H1 (cell line): ENCODE measurements around the gene TEKT1. TPM values are rescaled to one million over a fixed set of nuclear protein-coding genes. Genes with fewer than 3 reads are reported as not detected.

Experiments
- CTCF ChIA-PET: fragments of 300-600 bp; sonication (Branson Sonifier 250); formaldehyde crosslinking; loops from one replicate; lab custom pipeline; 2021; ENCODE audit not compliant: partially characterized antibody; lab: Charles Lee
- POLR2A ChIA-PET: fragments of 300-600 bp; sonication (Branson Sonifier 250); formaldehyde crosslinking; loops from one replicate; lab custom pipeline; 2021; ENCODE audit warnings: inconsistent platforms; ENCODE audit not compliant: partially characterized antibody; lab: Charles Lee
- DNase-seq, 2 experiments: peaks; one replicate each; pipeline versions ENCODE4 v3.0.0 to v3.0.0-alpha.2; 2010 to 2022; ENCODE audit warnings: low spot score in 2 of 2, low read depth in 1 of 2, mixed read lengths in 1 of 2
- FAIRE-seq: peaks from 2 replicates; lab custom pipeline; 2011; peaks lifted over from hg19 to GRCh38; lab: Jason Lieb, UNC
- H2AFZ ChIP-seq: 2 replicates; pipeline ENCODE4 v1.8.1; 2012; ENCODE audit warnings: low read length, inconsistent platforms
- H2AK5ac ChIP-seq: 2 replicates; pipeline ENCODE4 v1.6.1; 2013; ENCODE audit warnings: low read depth, low read length
- H2BK120ac ChIP-seq: replicated peaks from 2 replicates; pipeline ENCODE3; 2013; ENCODE audit warnings: low read depth, low read length, inconsistent platforms
- H2BK12ac ChIP-seq: 2 replicates; pipeline ENCODE4 v1.6.1; 2013; ENCODE audit warnings: low read depth, low read length
- H2BK15ac ChIP-seq: 2 replicates; pipeline ENCODE4 v1.6.1; 2013; ENCODE audit warnings: low read length
- H2BK20ac ChIP-seq: 2 replicates; pipeline ENCODE4 v1.6.1; 2013; ENCODE audit warnings: low read length
- H2BK5ac ChIP-seq: 2 replicates; pipeline ENCODE4 v1.6.1; 2013; ENCODE audit warnings: low read depth, low read length
- H3K14ac ChIP-seq: 2 replicates; pipeline ENCODE4 v1.6.1; 2013; ENCODE audit warnings: inconsistent platforms; ENCODE audit not compliant: insufficient read length
- H3K18ac ChIP-seq: 2 replicates; pipeline ENCODE4 v1.6.1; 2013; ENCODE audit warnings: low read length; ENCODE audit errors: extremely low read depth
- H3K23ac ChIP-seq: 2 replicates; pipeline ENCODE4 v1.6.1; 2013; ENCODE audit warnings: inconsistent platforms; ENCODE audit not compliant: insufficient read length
- H3K23me2 ChIP-seq: 2 replicates; pipeline ENCODE4 v1.6.1; 2013; ENCODE audit warnings: low read depth, low read length
- H3K27ac ChIP-seq: 2 replicates; pipeline ENCODE4 v1.6.1; 2011; ENCODE audit warnings: low read depth, low read length, inconsistent platforms
- H3K27me3 ChIP-seq, 4 experiments: replicated peaks in 1 of 4; 1 replicate in 1 of 4; 2 replicates in 3 of 4; pipeline versions ENCODE4 v1.6.1 to v1.8.1; 2011 to 2013; ENCODE audit warnings: low read length in 3 of 4, mild to moderate bottlenecking in 3 of 4, inconsistent platforms in 2 of 4, mixed read lengths in 2 of 4, moderate library complexity in 1 of 4; ENCODE audit not compliant: control insufficient read depth in 3 of 4, insufficient read depth in 3 of 4; ENCODE audit errors: extremely low read depth in 1 of 4
- H3K36me3 ChIP-seq, 4 experiments: 2 replicates each; pipeline versions ENCODE4 v1.6.1 to v1.8.1; 2011 to 2013; ENCODE audit warnings: mild to moderate bottlenecking in 4 of 4, low read length in 3 of 4, moderate library complexity in 2 of 4, control low read depth in 1 of 4, inconsistent platforms in 1 of 4; ENCODE audit not compliant: insufficient read depth in 4 of 4, control insufficient read depth in 2 of 4
- H3K4ac ChIP-seq: replicated peaks from 2 replicates; pipeline ENCODE3; 2013; ENCODE audit warnings: low read length, low read depth, mixed read lengths, inconsistent platforms; ENCODE audit not compliant: insufficient read length
- H3K4me1 ChIP-seq, 4 experiments: replicated peaks in 1 of 4; 1 replicate in 1 of 4; 2 replicates in 3 of 4; pipeline versions ENCODE4 v1.6.1 to v1.8.1; 2011 to 2013; ENCODE audit warnings: low read length in 3 of 4, inconsistent platforms in 2 of 4, mixed read lengths in 1 of 4; ENCODE audit not compliant: insufficient read depth in 4 of 4, control insufficient read depth in 3 of 4
- H3K4me2 ChIP-seq, 2 experiments: 2 replicates each; pipeline versions ENCODE4 v1.6.1 to v1.8.1; 2011 to 2013; ENCODE audit warnings: low read depth in 2 of 2, low read length in 2 of 2, control low read depth in 1 of 2, inconsistent platforms in 1 of 2, mild to moderate bottlenecking in 1 of 2; ENCODE audit not compliant: insufficient read depth in 1 of 2
- H3K4me3 ChIP-seq, 4 experiments: fragments of 200-600, 300-600 bp in 1 of 4; sonication (generic), shearing (Covaris generic), sonication (Bioruptor Twin) in 1 of 4; 2 replicates each; pipeline versions ENCODE4 v1.5.1 to v1.8.1; 2011 to 2016; ENCODE audit warnings: low read length in 4 of 4, low read depth in 3 of 4, control low read depth in 2 of 4, inconsistent platforms in 2 of 4, mild to moderate bottlenecking in 2 of 4, mixed read lengths in 1 of 4, moderate library complexity in 1 of 4; ENCODE audit not compliant: insufficient read depth in 2 of 4; ENCODE audit errors: extremely low read depth in 1 of 4
- H3K56ac ChIP-seq: replicated peaks from 2 replicates; pipeline ENCODE3; 2013; ENCODE audit warnings: low read depth, mild to moderate bottlenecking, mixed read lengths, low read length, inconsistent platforms; ENCODE audit not compliant: insufficient read length
- H3K79me1 ChIP-seq: 2 replicates; pipeline ENCODE4 v1.6.1; 2013; ENCODE audit warnings: low read depth, low read length, control low read depth
- H3K79me2 ChIP-seq, 2 experiments: 2 replicates each; pipeline versions ENCODE4 v1.6.1 to v1.8.1; 2012 to 2013; ENCODE audit warnings: low read length in 2 of 2, mild to moderate bottlenecking in 2 of 2, inconsistent platforms in 1 of 2; ENCODE audit not compliant: insufficient read depth in 2 of 2, control insufficient read depth in 1 of 2
- H3K9ac ChIP-seq, 4 experiments: replicated peaks in 1 of 4; 1 replicate in 1 of 4; 2 replicates in 3 of 4; pipeline versions ENCODE4 v1.6.1 to v1.8.1; 2011 to 2013; ENCODE audit warnings: low read depth in 3 of 4, low read length in 3 of 4, control low read depth in 2 of 4, mild to moderate bottlenecking in 2 of 4, moderate library complexity in 2 of 4, inconsistent platforms in 1 of 4; ENCODE audit errors: extremely low read depth in 1 of 4
- H3K9me3 ChIP-seq, 2 experiments: 2 replicates each; pipeline versions ENCODE4 v1.6.1 to v1.8.1; 2012 to 2013; ENCODE audit warnings: mild to moderate bottlenecking in 2 of 2, moderate library complexity in 2 of 2, control low read depth in 1 of 2, inconsistent platforms in 1 of 2, low read depth in 1 of 2, low read length in 1 of 2, mixed read lengths in 1 of 2; ENCODE audit not compliant: insufficient read depth in 2 of 2
- H4K20me1 ChIP-seq, 2 experiments: replicated peaks in 1 of 2; 2 replicates each; pipeline versions ENCODE3 to v1.8.1; 2011 to 2013; ENCODE audit warnings: inconsistent platforms in 2 of 2, low read length in 2 of 2, mild to moderate bottlenecking in 1 of 2; ENCODE audit not compliant: insufficient read depth in 2 of 2, control insufficient read depth in 1 of 2
- H4K5ac ChIP-seq: 2 replicates; pipeline ENCODE4 v1.6.1; 2013; ENCODE audit warnings: low read length, low read depth, mixed read lengths, inconsistent platforms; ENCODE audit not compliant: insufficient read length
- H4K8ac ChIP-seq: 2 replicates; pipeline ENCODE4 v1.8.0; 2013; ENCODE audit warnings: mild to moderate bottlenecking, moderate library complexity, low read length, inconsistent platforms; ENCODE audit not compliant: insufficient read depth; ENCODE audit errors: extremely low read depth
- H4K91ac ChIP-seq: replicated peaks from 2 replicates; pipeline ENCODE3; 2013; ENCODE audit warnings: low read length, mixed read lengths, inconsistent platforms; ENCODE audit not compliant: insufficient read length
- CBX5 ChIP-seq: fragments of 300-800, 300-1000 bp; sonication (generic); IDR thresholded peaks from 2 replicates; pipeline ENCODE4 v1.7.1; 2016; ENCODE audit warnings: antibody characterized with exemption, low read length, low read depth
- CBX8 ChIP-seq: fragments of 300-800, 300-1000 bp; sonication (generic); IDR thresholded peaks from 2 replicates; pipeline ENCODE4 v1.7.1; 2016; ENCODE audit warnings: low read depth, low read length, borderline replicate concordance
- CHD2 ChIP-seq: IDR thresholded peaks from 2 replicates; pipeline ENCODE4 v1.6.1; 2012; ENCODE audit warnings: low read length, improper control_type of control experiment
- E2F6 ChIP-seq: IDR thresholded peaks from 2 replicates; pipeline ENCODE4 v1.6.1; 2012; ENCODE audit warnings: inconsistent platforms
- HDAC2 ChIP-seq, 2 experiments: fragments of 300-600 bp in 1 of 2; sonication (generic) in 1 of 2; IDR thresholded peaks; 2 replicates each; pipeline ENCODE4 v1.6.1; 2011 to 2012; ENCODE audit warnings: low read depth in 2 of 2, low read length in 2 of 2, mild to moderate bottlenecking in 2 of 2, moderate library complexity in 2 of 2, borderline replicate concordance in 1 of 2, inconsistent platforms in 1 of 2
- KDM5A ChIP-seq: fragments of 200-600 bp; IDR thresholded peaks from 2 replicates; pipeline ENCODE4 v1.7.1; 2012; ENCODE audit warnings: mild to moderate bottlenecking, low read length, inconsistent platforms, mixed read lengths
- POLR2AphosphoS5 ChIP-seq: IDR thresholded peaks from 2 replicates; pipeline ENCODE4 v1.6.1; 2011; ENCODE audit warnings: low read depth, low read length
- RXRA ChIP-seq: IDR thresholded peaks from 2 replicates; pipeline ENCODE4 v1.6.1; 2011; ENCODE audit warnings: low read depth, mild to moderate bottlenecking, low read length, moderate library complexity; ENCODE audit not compliant: insufficient read depth
- SIRT6 ChIP-seq: IDR thresholded peaks from one replicate; pipeline ENCODE4 v1.7.1; 2012; ENCODE audit warnings: low read length, inconsistent platforms
- SP1 ChIP-seq: IDR thresholded peaks from 2 replicates; pipeline ENCODE4 v1.6.1; 2011; ENCODE audit warnings: low read depth, low read length
- SRF ChIP-seq: IDR thresholded peaks from 2 replicates; pipeline ENCODE4 v1.6.1; 2011; ENCODE audit warnings: mild to moderate bottlenecking, low read depth, low read length, moderate library complexity
- SUZ12 ChIP-seq: fragments of 200-600 bp; sonication (generic); IDR thresholded peaks from 2 replicates; pipeline ENCODE4 v1.6.1; 2012; ENCODE audit warnings: mild to moderate bottlenecking, inconsistent platforms, low read length, moderate library complexity, mixed read lengths
- TAF1 ChIP-seq: IDR thresholded peaks from 2 replicates; pipeline ENCODE4 v1.6.1; 2011; ENCODE audit warnings: mild to moderate bottlenecking, low read depth, low read length
- ZNF274 ChIP-seq: IDR thresholded peaks from 2 replicates; pipeline ENCODE4 v1.7.0; 2012; ENCODE audit warnings: low read length, borderline replicate concordance; ENCODE audit errors: extremely low read depth
- WGBS, 2 experiments: shearing (Covaris generic) in 1 of 2; methylation state at CpG; one replicate each; pipeline versions ENCODE4 v1.1.6 to v1.1.7; 2013 to 2015; ENCODE audit warnings: low lambda C conversion rate in 2 of 2, mixed read lengths in 2 of 2, inconsistent platforms in 1 of 2, low coverage in 1 of 2, missing lambda C conversion rate in 1 of 2; ENCODE audit not compliant: insufficient replicate concordance in 2 of 2, insufficient coverage in 1 of 2, insufficient read length in 1 of 2; ENCODE audit errors: extremely low coverage in 1 of 2, missing lambda C conversion rate in 1 of 2; 5-methylcytosine and 5-hydroxymethylcytosine counted together
- polyA plus RNA-seq, 7 experiments: library from polyadenylated mRNA; depleted of rRNA in 3 of 7; stranded (reverse) in 5 of 7; unstranded in 2 of 7; fragments of >200 nt in 5 of 7; fragments of 200-250 nt in 2 of 7; gene quantifications; 1 replicate in 5 of 7; 2 replicates in 1 of 7; 4 replicates in 1 of 7; pipeline versions ENCODE4 v1.2.1 to v1.2.3, GENCODE V29; 2011 to 2013; ENCODE audit warnings: missing spikeins in 2 of 7, mixed read lengths in 2 of 7
- total RNA-seq: library from RNA; stranded (reverse); fragmentation: NEBNext Ultra II Directional; extraction: Animal tissue kit (Norgen Biotek cat#: 25700); gene quantifications from 2 replicates; pipeline ENCODE4 v1.2.1, GENCODE V29; 2021

TEKT1 gene
- total and polyA plus RNA-seq, 2 of the 8 experiments (the other 6 are each of a cell fraction or from before 2014, with no cell fraction given) = not detected

- no peak for DNase-seq
- Histone ChIP-seq H3K27me3 (no peaks in the 10 kb centered on the region), H4K91ac (no peak overlapping the region), H3K4me2 (no peak overlapping the region), H3K79me1 (no peaks in the 10 kb centered on the region), H2BK12ac (no peak overlapping the region), H2BK20ac (no peak overlapping the region), H3K23ac (no peak overlapping the region), H3K4ac (no peak overlapping the region), H4K8ac (no peak overlapping the region), H3K18ac (no peak overlapping the region), H3K23me2 (no peaks in the 10 kb centered on the region), H3K9ac (no peak overlapping the region), H4K20me1 (no peaks in the 10 kb centered on the region), H3K9me3 (no peaks in the 10 kb centered on the region), H3K79me2 (no peaks in the 10 kb centered on the region), H3K14ac (no peak overlapping the region), H3K56ac (no peak overlapping the region), H2BK15ac (no peak overlapping the region), H2AK5ac (no peak overlapping the region), H2BK5ac (no peak overlapping the region), H4K5ac (no peak overlapping the region), H3K4me3 (no peak overlapping the region), H2BK120ac (no peak overlapping the region), H3K27ac (no peak overlapping the region), H3K4me1 (no peaks in the 10 kb centered on the region), H3K36me3 (no peaks in the 10 kb centered on the region), H2AFZ (0 out of 2 replicates have a peak overlapping the region, but pooled peaks have one; percentile 39)
- 86% methylated on average over 8 of the region's 8 CpGs; no CpG with 5 or more reads in 1 of the 2 experiments for WGBS, 2 experiments
- ChIA-PET CTCF (interaction anchor here (0.6 to 1.9 kb wide), 3 partner anchors 54 to 120 kb away, joined by 3 to 12 read pairs (median 5); no protein-coding TSS in a partner anchor), POLR2A (interaction anchor here (0.6 kb wide), 1 partner anchor 12 kb away, joined by 3 read pairs; no protein-coding TSS in a partner anchor)
- no peak for FAIRE-seq
- TF ChIP-seq E2F6 = no peak
- no peak for TF ChIP-seq ZNF274
- no peak for TF ChIP-seq CBX5
- no peak for TF ChIP-seq HDAC2 (IDR thresholded peaks at IDR 0.05; ENCODE audit: borderline replicate concordance in 1 of 2, low read depth in 2 of 2, low read length in 2 of 2)
- no peak for TF ChIP-seq CBX8
- no peak for TF ChIP-seq SRF
- no peak for TF ChIP-seq SUZ12
- no peak for TF ChIP-seq TAF1
- no peak for TF ChIP-seq KDM5A
- TF ChIP-seq RXRA = no peak
- no peak for TF ChIP-seq SIRT6
- no peak for TF ChIP-seq CHD2
- TF ChIP-seq POLR2AphosphoS5 = no peak
- no peak for TF ChIP-seq SP1
These were observed 44.9 kb downstream of the TEKT1 start for GRCh38 chr17:6786618-6787017.
